Measurements from ENCODE around the gene ADAMTSL3. TPM values are rescaled to one million over a fixed set of nuclear protein-coding genes. Genes with fewer than 3 reads are reported as not detected.

The ADAMTSL3 gene
- total and polyA plus RNA-seq, 2 of the 8 experiments (the other 6 are each of a cell fraction or from before 2014, with no cell fraction given) = 0.35 to 1.4 TPM

- Histone ChIP-seq H2AK5ac (ENCODE audit: low read depth, low read length) (no peak overlapping the region), H3K18ac (ENCODE audit: extremely low read depth, low read length) (no peak overlapping the region), H3K14ac (ENCODE audit: insufficient read length) (no peak overlapping the region), H2BK120ac (replicated peaks; ENCODE audit: low read depth, low read length) (no peak overlapping the region), H2BK20ac (ENCODE audit: low read length) (no peak overlapping the region), H3K9me3 (ENCODE audit: insufficient read depth in 2 of 2, low read depth in 1 of 2, low read length in 1 of 2) (no peaks in the 10 kb centered on the region), H2AFZ (ENCODE audit: low read length) (no peak overlapping the region), H4K91ac (replicated peaks; ENCODE audit: insufficient read length, low read length) (no peak overlapping the region), H3K4me1 (replicated peaks in 1 of 4; ENCODE audit: control insufficient read depth in 3 of 4, insufficient read depth in 4 of 4, low read length in 3 of 4) (no peaks in the 10 kb centered on the region), H3K23ac (ENCODE audit: insufficient read length) (no peak overlapping the region), H2BK5ac (ENCODE audit: low read depth, low read length) (no peak overlapping the region), H2BK12ac (ENCODE audit: low read depth, low read length) (no peak overlapping the region), H3K4me2 (ENCODE audit: insufficient read depth in 1 of 2, low read depth in 2 of 2, low read length in 2 of 2) (no peak overlapping the region), H3K4me3 (ENCODE audit: extremely low read depth in 1 of 4, insufficient read depth in 2 of 4, low read depth in 3 of 4, low read length in 4 of 4) (no peak overlapping the region), H3K4ac (replicated peaks; ENCODE audit: insufficient read length, low read depth, low read length) (no peak overlapping the region), H3K36me3 (ENCODE audit: control insufficient read depth in 2 of 4, insufficient read depth in 4 of 4, low read length in 3 of 4) (no peaks in the 10 kb centered on the region), H4K8ac (ENCODE audit: extremely low read depth, insufficient read depth, low read length) (no peak overlapping the region), H3K27me3 (replicated peaks in 1 of 4; ENCODE audit: control insufficient read depth in 3 of 4, extremely low read depth in 1 of 4, insufficient read depth in 3 of 4, low read length in 3 of 4) (no peaks in the 10 kb centered on the region), H3K23me2 (ENCODE audit: low read depth, low read length) (no peaks in the 10 kb centered on the region), H4K20me1 (replicated peaks in 1 of 2; ENCODE audit: control insufficient read depth in 1 of 2, insufficient read depth in 2 of 2, low read length in 2 of 2) (no peaks in the 10 kb centered on the region), H3K79me2 (ENCODE audit: control insufficient read depth in 1 of 2, insufficient read depth in 2 of 2, low read length in 2 of 2) (no peaks in the 10 kb centered on the region), H3K56ac (replicated peaks; ENCODE audit: insufficient read length, low read depth, low read length) (no peak overlapping the region), H4K5ac (ENCODE audit: insufficient read length, low read depth, low read length) (no peak overlapping the region), H2BK15ac (ENCODE audit: low read length) (no peak overlapping the region), H3K79me1 (ENCODE audit: low read depth, low read length) (no peaks in the 10 kb centered on the region), H3K27ac (ENCODE audit: low read depth, low read length) (no peak overlapping the region), H3K9ac (replicated peaks in 1 of 4; ENCODE audit: extremely low read depth in 1 of 4, low read depth in 3 of 4, low read length in 3 of 4) (no peak overlapping the region)
- ChIA-PET CTCF (ENCODE audit: partially characterized antibody) (no interaction called here), POLR2A (ENCODE audit: partially characterized antibody) (no interaction called here)
- FAIRE-seq (no peak), DNase-seq (ENCODE audit: low read depth in 1 of 2, low spot score in 2 of 2) (no peak)
- 97% methylated on average over 1 of the region's 1 CpG; no CpG with 5 or more reads in 1 of the 2 experiments for WGBS, 2 experiments (ENCODE audit: extremely low coverage in 1 of 2, insufficient coverage in 1 of 2, insufficient read length in 1 of 2, insufficient replicate concordance in 2 of 2, low coverage in 1 of 2, low lambda C conversion rate in 2 of 2, missing lambda C conversion rate in 1 of 2)
- TF ChIP-seq SIN3A (conservative IDR thresholded peaks at IDR 0.05 in 1 of 2, IDR thresholded peaks at IDR 0.05 in 1 of 2; ENCODE audit: low read depth in 1 of 2, low read length in 2 of 2) (no peak), JUND (IDR thresholded peaks at IDR 0.05; ENCODE audit: low read length) (no peak), BACH1 (IDR thresholded peaks at IDR 0.05; ENCODE audit: low read length) (no peak), CREB1 (IDR thresholded peaks at IDR 0.05) (no peak)
Observed at GRCh38 chr15:83783227-83783626, 129.3 kb downstream of the ADAMTSL3 start.
